GM10266 (cell line): Measurements from ENCODE around the gene CYTH3.

Experiments used
- DNase-seq: peaks from one replicate; pipeline ENCODE4 v3.0.0; 2012; ENCODE audit errors: extremely low spot score
- CTCF ChIP-seq: IDR thresholded peaks from 2 replicates; pipeline ENCODE4 v1.5.1; 2012; ENCODE audit warnings: mild to moderate bottlenecking, low read depth; ENCODE audit not compliant: control insufficient read depth, insufficient read depth; ENCODE audit errors: missing control alignments

Gene CYTH3

GRCh38 chr7:6266699-6267098 lies 5.7 kb downstream of the CYTH3 start:
- no peak for DNase-seq
- no peak for TF ChIP-seq CTCF

- DNase-seq: no peak
- TF ChIP-seq CTCF: no peak
Observed at GRCh38 chr7:6262221-6262620, 10.2 kb downstream of the CYTH3 start.

GRCh38 chr7:6261699-6262098 lies 10.7 kb downstream of the CYTH3 start:
- TF ChIP-seq CTCF: no peak
- DNase-seq: no peak

- no peak for DNase-seq
- no peak for TF ChIP-seq CTCF
Observed at GRCh38 chr7:6260291-6261187, 11.9 kb downstream of the CYTH3 start.

- DNase-seq: no peak
- no peak for TF ChIP-seq CTCF
Observed at GRCh38 chr7:6259257-6259656, 13.2 kb downstream of the CYTH3 start.

GRCh38 chr7:6258440-6259182 lies 13.8 kb downstream of the CYTH3 start:
- TF ChIP-seq CTCF: no peak
- peak; percentile 53 for DNase-seq

GRCh38 chr7:6257675-6258074 lies 14.7 kb downstream of the CYTH3 start:
- no peak for DNase-seq
- no peak for TF ChIP-seq CTCF
